ENCODE data around the gene PTPN7.

The PTPN7 gene

GRCh38 chr1:202106340-202107254 is 53.8 kb downstream of the PTPN7 start (continued):
- no peak for TF ChIP-seq ZBTB11 (tag by site-specific recombination; conservative IDR thresholded peaks at IDR 0.05; ENCODE audit: low read depth)
- no peak for TF ChIP-seq ZNF175 (tag by site-specific recombination; IDR thresholded peaks at IDR 0.05)
- TF ChIP-seq ZNF280D (tag by site-specific recombination; IDR thresholded peaks at IDR 0.05) = no peak
- TF ChIP-seq ZNF558 (tag by site-specific recombination; IDR thresholded peaks at IDR 0.05) = no peak
- TF ChIP-seq HOXD13 (CRISPR knock-in tag; IDR thresholded peaks at IDR 0.05; ENCODE audit: borderline replicate concordance) = no peak
- TF ChIP-seq HIC1 (tag by site-specific recombination; IDR thresholded peaks at IDR 0.05) = peak; percentile 11; the same call in 1 of the 2 replicates
- TF ChIP-seq ZNF24 (tag by site-specific recombination; IDR thresholded peaks at IDR 0.05) = no peak
- TF ChIP-seq ZNF140 (tag by site-specific recombination; IDR thresholded peaks at IDR 0.05) = no peak
- no peak for TF ChIP-seq RBAK (tag by site-specific recombination; IDR thresholded peaks at IDR 0.05)
- no peak for TF ChIP-seq PRDM6 (tag by site-specific recombination; IDR thresholded peaks at IDR 0.05)
- no peak for TF ChIP-seq SCRT1 (tag by site-specific recombination; IDR thresholded peaks at IDR 0.05; ENCODE audit: borderline replicate concordance)
- peak; percentile 10 for TF ChIP-seq ZBTB26 (tag by site-specific recombination; optimal IDR thresholded peaks at IDR 0.05)
- TF ChIP-seq ZNF26 (tag by site-specific recombination; IDR thresholded peaks at IDR 0.05) = no peak
- no peak for TF ChIP-seq HOXC10 (CRISPR knock-in tag; IDR thresholded peaks at IDR 0.05)
- peak; percentile 11; the same call in 1 of the 2 replicates for TF ChIP-seq ZNF335 (tag by site-specific recombination; conservative IDR thresholded peaks at IDR 0.05)
- TF ChIP-seq SP7 (tag by site-specific recombination; IDR thresholded peaks at IDR 0.05) = no peak
- peak; percentile 97 for TF ChIP-seq ZFP69B (tag by site-specific recombination; IDR thresholded peaks at IDR 0.05)
- no peak for TF ChIP-seq TRIM28 (IDR thresholded peaks at IDR 0.05; ENCODE audit: borderline replicate concordance, low read length)
- no peak for TF ChIP-seq ZBTB6 (tag by site-specific recombination; IDR thresholded peaks at IDR 0.05)
- no peak for TF ChIP-seq ZNF341 (tag by site-specific recombination; IDR thresholded peaks at IDR 0.05; ENCODE audit: low read depth)
- 0 out of 2 replicates have a peak, but pooled peaks have one; percentile 6 for TF ChIP-seq EGR2 (tag by site-specific recombination; IDR thresholded peaks at IDR 0.05; ENCODE audit: low read depth)
- no peak for TF ChIP-seq YY2 (tag by site-specific recombination; IDR thresholded peaks at IDR 0.05)
- TF ChIP-seq ZNF658 (tag by site-specific recombination; IDR thresholded peaks at IDR 0.05) = no peak
- no peak for TF ChIP-seq ZNF211 (tag by site-specific recombination; IDR thresholded peaks at IDR 0.05; ENCODE audit: low read depth)
- peak; percentile 66; the same call in 1 of the 2 replicates for TF ChIP-seq ZNF223 (tag by site-specific recombination; IDR thresholded peaks at IDR 0.05)

Measured in HEK293 (cell line).